GM12874 (cell line): ENCODE measurements around the gene MTFP1.

Experiments
- CTCF ChIP-seq: IDR thresholded peaks from 2 replicates; pipeline ENCODE4 v1.5.1; 2011; ENCODE audit warnings: low read depth, mild to moderate bottlenecking, control low read depth, low read length, moderate library complexity; ENCODE audit not compliant: insufficient read depth

MTFP1 gene

GRCh38 chr22:30471616-30472318 lies 46.2 kb downstream of the MTFP1 start, which contains the start of gene SEC14L3:
TSS of gene SEC14L3 (minus strand) at chr22:30472017. CDS start at chr22:30471958, 59 bp downstream.
- no peak for TF ChIP-seq CTCF

- no peak for TF ChIP-seq CTCF
Measured at GRCh38 chr22:30472994-30473720, 47.6 kb downstream of the MTFP1 start.

- no peak for TF ChIP-seq CTCF
Measured at GRCh38 chr22:30474121-30474520, 48.6 kb downstream of the MTFP1 start.

GRCh38 chr22:30474683-30475424 lies 49.3 kb downstream of the MTFP1 start:
- TF ChIP-seq CTCF: no peak
